NCI-H2107 (cell line): ENCODE measurements around the gene CIAO2B.
"Not testable (repeated sequence)": the region's sequence is repeated elsewhere in the genome, so short reads cannot be mapped to it uniquely, and the experiment has no call there.

ENCODE experiments used
- DNase-seq: peaks from one replicate; lab custom pipeline; 2025; lab: John Stamatoyannopoulos, UW

The CIAO2B gene

GRCh38 chr16:66955363-66956153 is 21.4 kb upstream of the CIAO2B start:
- not testable (repeated sequence) for DNase-seq

GRCh38 chr16:66954097-66954659 is 20.0 kb upstream of the CIAO2B start:
- peak; percentile 45 for DNase-seq

- DNase-seq = no peak
These were observed 19.4 kb upstream of the CIAO2B start for GRCh38 chr16:66953462-66954096.

GRCh38 chr16:66952430-66953110 is 18.4 kb upstream of the CIAO2B start:
- DNase-seq = no peak

GRCh38 chr16:66950971-66951790 is 17.0 kb upstream of the CIAO2B start:
- no peak for DNase-seq

GRCh38 chr16:66950437-66950836 is 16.2 kb upstream of the CIAO2B start:
- DNase-seq = no peak

GRCh38 chr16:66949472-66949871 is 15.3 kb upstream of the CIAO2B start:
- no peak for DNase-seq

GRCh38 chr16:66948837-66949225 is 14.6 kb upstream of the CIAO2B start:
- DNase-seq = no peak

GRCh38 chr16:66948134-66948836 is 14.1 kb upstream of the CIAO2B start:
- DNase-seq = no peak

GRCh38 chr16:66947302-66948065 is 13.3 kb upstream of the CIAO2B start:
- DNase-seq = peak; percentile 43

- DNase-seq = no peak
These were observed 12.7 kb upstream of the CIAO2B start for GRCh38 chr16:66946974-66947301.

GRCh38 chr16:66946541-66946940 is 12.3 kb upstream of the CIAO2B start:
- DNase-seq = no peak

GRCh38 chr16:66945939-66946338 is 11.7 kb upstream of the CIAO2B start:
- no peak for DNase-seq

- DNase-seq = not testable (repeated sequence)
These were observed 10.8 kb upstream of the CIAO2B start for GRCh38 chr16:66944971-66945370.

- no peak for DNase-seq
These were observed 9.8 kb upstream of the CIAO2B start for GRCh38 chr16:66944054-66944441.

- no peak for DNase-seq
These were observed 9.3 kb upstream of the CIAO2B start for GRCh38 chr16:66943426-66944053.

- DNase-seq = no peak
These were observed 8.8 kb upstream of the CIAO2B start for GRCh38 chr16:66942981-66943380.

- DNase-seq = no peak
These were observed 6.0 kb upstream of the CIAO2B start for GRCh38 chr16:66940236-66940635.

GRCh38 chr16:66939366-66939765 is 5.2 kb upstream of the CIAO2B start:
- no peak for DNase-seq

- DNase-seq = no peak
These were observed 3.6 kb upstream of the CIAO2B start for GRCh38 chr16:66937725-66938337.
